GM12878 (cell line): ENCODE measurements around the gene DISC1.

Source experiments
- BMI1 ChIP-seq: fragments of 450-650 bp; IDR thresholded peaks from 2 replicates; pipeline ENCODE4 v1.6.1; 2016; ENCODE audit warnings: mild to moderate bottlenecking, moderate library complexity, borderline replicate concordance
- CTCF ChIP-seq, 3 experiments: IDR thresholded peaks in 2 of 3; conservative IDR thresholded peaks in 1 of 3; 2 replicates each; pipeline ENCODE4 v1.5.1; 2011; ENCODE audit warnings: low read depth in 3 of 3, low read length in 3 of 3, mild to moderate bottlenecking in 3 of 3, control low read depth in 2 of 3, moderate library complexity in 2 of 3, inconsistent platforms in 1 of 3, mixed read lengths in 1 of 3; ENCODE audit not compliant: control insufficient read depth in 2 of 3, insufficient read depth in 1 of 3; ENCODE audit errors: extremely low read depth in 1 of 3
- EZH2 ChIP-seq: IDR thresholded peaks from 2 replicates; pipeline ENCODE4 v1.6.1; 2012; ENCODE audit warnings: low read depth, mild to moderate bottlenecking, control low read depth, inconsistent platforms, low read length, borderline replicate concordance; ENCODE audit not compliant: control insufficient read depth
- MTA3 ChIP-seq: IDR thresholded peaks from 2 replicates; pipeline ENCODE4 v1.6.1; 2012; ENCODE audit warnings: low read length, inconsistent platforms, borderline replicate concordance
- NRF1 ChIP-seq: conservative IDR thresholded peaks from 2 replicates; pipeline ENCODE4 v1.6.1; 2011; ENCODE audit warnings: mild to moderate bottlenecking, low read depth, low read length, improper control_type of control experiment
- SMC3 ChIP-seq: IDR thresholded peaks from 2 replicates; pipeline ENCODE4 v1.6.1; 2011; ENCODE audit warnings: low read length, improper control_type of control experiment, borderline replicate concordance
- YBX1 ChIP-seq: fragments of 450-650 bp; IDR thresholded peaks from 2 replicates; pipeline ENCODE4 v1.6.1; 2016; ENCODE audit warnings: antibody characterized with exemption

GRCh38 chr1:231957359-231957758 is 330.8 kb downstream of the DISC1 start:
- TF ChIP-seq MTA3: no peak
- no peak for TF ChIP-seq SMC3
- TF ChIP-seq CTCF (IDR thresholded peaks at IDR 0.05 in 2 of 3, conservative IDR thresholded peaks at IDR 0.05 in 1 of 3; ENCODE audit: control insufficient read depth in 2 of 3, extremely low read depth in 1 of 3, insufficient read depth in 1 of 3, low read depth in 3 of 3, low read length in 3 of 3): no peak
- TF ChIP-seq BMI1: no peak
- TF ChIP-seq YBX1: no peak
- TF ChIP-seq NRF1: no peak
- no peak for TF ChIP-seq EZH2
